A549 (cell line): Measurements from ENCODE around the gene FCER1G.

ENCODE experiments used
- MYC ChIP-seq: IDR thresholded peaks from 2 replicates; pipeline ENCODE4 v1.6.1; 2012; ENCODE audit warnings: mild to moderate bottlenecking, inconsistent platforms, low read length, improper control_type of control experiment, borderline replicate concordance
- POLR2A ChIP-seq: IDR thresholded peaks from 2 replicates; pipeline ENCODE4 v1.6.1; 2012; ENCODE audit warnings: mild to moderate bottlenecking, low read length
- RAD21 ChIP-seq, 2 experiments: fragments of >200 bp in 1 of 2; sonication (Bioruptor Twin) in 1 of 2; formaldehyde crosslinking in 1 of 2; IDR thresholded peaks in 1 of 2; conservative IDR thresholded peaks in 1 of 2; 2 replicates in 1 of 2; 3 replicates in 1 of 2; pipeline ENCODE4 v1.6.1; 2012 to 2018; ENCODE audit warnings: inconsistent platforms in 1 of 2
- TF ChIP-seq, protein P1 (sequence below): fragments of >200 bp; sonication (Bioruptor Twin); formaldehyde crosslinking; IDR thresholded peaks from 3 replicates; pipeline ENCODE4 v1.5.1; 2016
- TF ChIP-seq, protein P2 (sequence below): fragments of 450-650 bp; IDR thresholded peaks from 2 replicates; pipeline ENCODE4 v1.6.1; 2014; ENCODE audit warnings: antibody characterized with exemption
- TF ChIP-seq, protein P3 (sequence below): IDR thresholded peaks from 2 replicates; pipeline ENCODE4 v1.6.1; 2012

DNA sequence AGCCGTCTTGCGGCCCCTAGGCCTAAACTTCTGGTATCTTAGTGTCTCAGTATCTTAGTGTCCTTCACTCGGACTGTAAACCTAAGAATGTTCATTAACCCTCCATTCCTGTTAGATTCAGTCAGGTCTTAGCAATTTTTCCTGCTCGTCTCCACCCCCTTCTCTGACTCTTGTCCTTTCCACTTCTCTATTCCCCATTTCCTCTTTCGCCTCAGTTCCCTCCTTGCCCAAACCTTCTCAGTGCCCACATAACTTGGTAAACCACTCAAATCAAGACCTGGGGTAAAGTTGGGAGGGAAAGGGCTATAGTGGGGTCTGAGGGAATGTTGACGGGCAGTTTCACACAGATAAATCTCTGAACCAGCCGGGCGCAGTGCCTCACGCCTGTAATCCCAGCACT is 726 bp upstream of the FCER1G start:
- TF ChIP-seq, protein P1, sequence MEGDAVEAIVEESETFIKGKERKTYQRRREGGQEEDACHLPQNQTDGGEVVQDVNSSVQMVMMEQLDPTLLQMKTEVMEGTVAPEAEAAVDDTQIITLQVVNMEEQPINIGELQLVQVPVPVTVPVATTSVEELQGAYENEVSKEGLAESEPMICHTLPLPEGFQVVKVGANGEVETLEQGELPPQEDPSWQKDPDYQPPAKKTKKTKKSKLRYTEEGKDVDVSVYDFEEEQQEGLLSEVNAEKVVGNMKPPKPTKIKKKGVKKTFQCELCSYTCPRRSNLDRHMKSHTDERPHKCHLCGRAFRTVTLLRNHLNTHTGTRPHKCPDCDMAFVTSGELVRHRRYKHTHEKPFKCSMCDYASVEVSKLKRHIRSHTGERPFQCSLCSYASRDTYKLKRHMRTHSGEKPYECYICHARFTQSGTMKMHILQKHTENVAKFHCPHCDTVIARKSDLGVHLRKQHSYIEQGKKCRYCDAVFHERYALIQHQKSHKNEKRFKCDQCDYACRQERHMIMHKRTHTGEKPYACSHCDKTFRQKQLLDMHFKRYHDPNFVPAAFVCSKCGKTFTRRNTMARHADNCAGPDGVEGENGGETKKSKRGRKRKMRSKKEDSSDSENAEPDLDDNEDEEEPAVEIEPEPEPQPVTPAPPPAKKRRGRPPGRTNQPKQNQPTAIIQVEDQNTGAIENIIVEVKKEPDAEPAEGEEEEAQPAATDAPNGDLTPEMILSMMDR: no peak
- TF ChIP-seq, protein P2, sequence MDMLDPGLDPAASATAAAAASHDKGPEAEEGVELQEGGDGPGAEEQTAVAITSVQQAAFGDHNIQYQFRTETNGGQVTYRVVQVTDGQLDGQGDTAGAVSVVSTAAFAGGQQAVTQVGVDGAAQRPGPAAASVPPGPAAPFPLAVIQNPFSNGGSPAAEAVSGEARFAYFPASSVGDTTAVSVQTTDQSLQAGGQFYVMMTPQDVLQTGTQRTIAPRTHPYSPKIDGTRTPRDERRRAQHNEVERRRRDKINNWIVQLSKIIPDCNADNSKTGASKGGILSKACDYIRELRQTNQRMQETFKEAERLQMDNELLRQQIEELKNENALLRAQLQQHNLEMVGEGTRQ: no peak
- no peak for TF ChIP-seq RAD21 (conservative IDR thresholded peaks at IDR 0.05 in 1 of 2, IDR thresholded peaks at IDR 0.05 in 1 of 2)
- TF ChIP-seq POLR2A: no peak
- no peak for TF ChIP-seq MYC
- TF ChIP-seq, protein P3, sequence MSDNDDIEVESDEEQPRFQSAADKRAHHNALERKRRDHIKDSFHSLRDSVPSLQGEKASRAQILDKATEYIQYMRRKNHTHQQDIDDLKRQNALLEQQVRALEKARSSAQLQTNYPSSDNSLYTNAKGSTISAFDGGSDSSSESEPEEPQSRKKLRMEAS: no peak
